Right kidney (tissue), 1 donor: ENCODE results near the gene ZNF428.

Experiments used
- DNase-seq: peaks from one replicate; pipeline ENCODE4 v3.0.0-alpha.2; 2016

ZNF428 gene

DNA sequence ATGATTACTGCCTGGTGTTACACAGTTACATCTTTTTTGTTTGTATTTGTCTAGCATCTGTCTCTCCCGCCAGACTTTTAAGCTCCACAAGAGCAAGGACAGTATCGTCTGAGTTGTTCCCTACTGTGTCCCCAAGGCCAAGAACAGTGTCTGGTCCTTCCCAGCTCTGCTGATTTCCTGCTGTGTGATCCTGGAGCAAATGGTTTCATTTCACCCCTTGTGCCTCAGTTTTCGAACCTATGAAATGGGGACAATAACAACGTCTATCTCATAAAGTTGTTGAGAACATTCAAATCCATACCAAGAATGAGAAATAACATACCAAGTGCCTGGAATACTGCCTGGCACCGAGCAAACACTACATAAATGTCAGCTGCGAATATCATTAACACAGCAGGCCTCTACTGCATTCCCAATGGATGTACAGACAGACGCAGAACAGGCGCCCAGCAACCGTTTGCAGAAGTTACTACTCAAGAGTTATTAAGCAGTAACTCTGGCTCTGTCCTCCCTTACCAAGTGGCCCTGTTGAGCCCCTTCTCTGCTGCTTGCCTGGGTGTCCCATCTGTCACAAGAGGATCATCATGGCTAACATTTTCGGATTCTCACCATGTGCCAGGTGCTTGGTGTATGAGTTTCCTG is 55.5 kb downstream of the ZNF428 start:
- no peak for DNase-seq

DNA sequence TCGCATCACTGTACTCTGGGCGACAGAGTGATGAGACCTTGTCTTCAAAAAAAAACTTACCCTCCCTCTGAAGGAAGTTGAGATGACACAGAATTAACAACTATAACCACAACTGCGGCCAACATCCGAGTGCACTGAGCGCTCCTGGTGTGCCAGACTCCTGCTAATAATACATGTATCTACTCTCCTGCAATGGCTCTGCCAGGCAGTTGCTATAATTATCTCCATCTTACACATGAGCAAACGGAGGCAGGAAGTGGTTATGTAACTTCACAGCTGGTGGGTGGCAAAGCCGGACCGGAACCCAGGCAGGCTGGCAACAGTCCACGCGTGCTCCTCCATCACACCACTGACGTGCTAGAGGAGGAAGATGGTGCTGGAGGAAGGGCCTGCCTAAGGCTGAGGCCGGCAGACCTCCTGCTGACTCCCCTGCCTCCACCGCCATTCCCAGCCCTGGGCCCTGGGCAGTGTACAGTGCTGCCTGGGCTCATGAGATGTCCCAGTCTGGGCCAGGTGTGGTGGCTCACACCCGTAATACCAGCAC is 56.7 kb downstream of the ZNF428 start:
- DNase-seq = no peak

DNA sequence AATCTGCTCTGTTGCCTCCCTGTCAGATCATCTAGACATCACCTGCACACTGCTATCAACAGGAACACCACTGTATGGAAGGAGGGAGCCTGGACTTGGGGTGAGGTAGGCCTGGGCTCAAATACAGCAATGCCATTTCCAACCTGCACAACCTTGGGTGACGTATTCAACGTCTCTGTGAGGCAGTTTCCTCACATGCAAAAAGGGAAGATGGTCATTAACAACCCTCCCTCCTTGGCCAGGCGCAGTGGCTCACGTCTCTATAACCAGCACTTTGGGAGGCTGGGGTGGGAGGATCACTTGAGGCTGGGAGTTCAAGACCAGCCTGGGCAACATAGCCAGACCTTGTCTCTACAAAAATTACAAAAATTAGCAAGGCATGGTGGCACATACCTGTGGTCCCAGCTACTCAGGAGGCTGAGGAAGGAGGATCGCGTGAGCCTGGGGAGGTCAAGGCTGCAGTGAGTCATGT is 57.2 kb downstream of the ZNF428 start:
- no peak for DNase-seq

DNA sequence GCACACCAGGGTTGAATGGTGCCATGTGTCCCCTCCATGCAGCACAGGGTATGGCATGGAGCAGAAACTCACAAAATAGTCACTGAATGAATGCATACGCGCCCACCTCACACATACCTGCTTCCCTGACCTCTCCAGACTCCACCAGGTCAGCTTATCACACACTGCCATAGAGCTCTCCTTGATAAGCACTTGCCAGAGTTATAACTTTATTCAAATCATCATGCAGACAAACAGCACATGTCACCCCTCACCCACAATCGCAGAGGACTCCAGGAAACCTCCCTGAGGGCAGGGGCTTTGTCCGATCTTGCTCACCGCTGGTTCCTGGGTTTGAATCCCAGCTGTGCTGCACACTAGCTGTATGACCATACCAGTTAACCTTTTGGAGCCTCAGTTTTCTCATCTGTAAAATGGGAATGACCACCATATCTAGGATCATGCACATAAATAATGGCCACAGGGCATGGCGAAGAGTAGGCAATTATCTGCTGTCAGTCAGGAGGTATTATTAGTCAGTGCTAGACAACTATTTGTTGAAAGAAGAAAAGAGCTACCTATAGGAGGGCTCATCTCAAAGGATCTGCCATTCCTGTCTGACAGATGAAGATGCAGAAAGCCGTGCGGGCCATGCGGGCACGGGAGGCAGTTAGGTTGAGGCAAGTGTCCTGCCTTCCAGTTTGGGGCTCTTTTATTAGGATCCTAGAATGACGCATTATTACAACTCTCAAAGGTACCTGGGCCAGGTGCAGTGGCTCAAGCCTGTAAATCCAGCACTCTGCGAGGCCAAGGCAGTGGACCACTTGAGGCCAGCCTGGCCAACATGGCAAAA is 58.1 kb downstream of the ZNF428 start:
- DNase-seq = no peak

DNA sequence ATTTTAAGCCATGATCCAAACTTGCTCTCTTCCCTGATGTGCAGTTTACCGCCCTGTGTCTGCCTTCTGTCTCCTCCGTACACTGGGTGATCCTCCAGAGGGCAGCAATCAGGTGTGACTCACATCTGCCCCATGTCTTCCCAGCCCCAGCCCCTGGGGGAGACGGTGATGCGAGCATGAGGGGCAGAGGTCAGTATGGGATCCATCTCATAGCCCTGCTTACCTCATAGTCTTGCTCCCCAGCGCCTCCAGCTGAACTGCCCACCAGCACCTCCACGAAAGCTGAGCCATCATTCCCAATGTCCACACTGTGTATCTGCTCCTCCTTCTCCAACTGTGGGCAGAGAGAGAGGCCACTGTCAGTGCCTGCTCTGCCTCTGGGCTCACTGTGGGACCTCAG is 58.7 kb downstream of the ZNF428 start:
- no peak for DNase-seq
